Transverse colon (tissue), 4 donors: ENCODE results near the gene NUDT21. TPM values are rescaled to one million over a fixed set of nuclear protein-coding genes. Genes with fewer than 3 reads are reported as not detected.

ENCODE experiments used
- DNase-seq: peaks from one replicate; pipeline ENCODE4 v3.0.0-alpha.2; 2019
- H3K27ac ChIP-seq, 4 donors: fragments of 200-600 bp; sonication (generic); 2 replicates each; pipeline ENCODE4 v1.5.1; 2016 to 2018; ENCODE audit warnings: inconsistent platforms in 4 of 4
- H3K27me3 ChIP-seq: fragments of 200-600 bp; sonication (generic); 2 replicates; pipeline ENCODE4 v1.5.1; 2017; ENCODE audit warnings: inconsistent platforms
- H3K36me3 ChIP-seq, 4 donors: fragments of 200-600 bp; sonication (generic); 2 replicates each; pipeline ENCODE4 v1.5.1; 2017 to 2019; ENCODE audit warnings: inconsistent platforms in 4 of 4
- H3K4me1 ChIP-seq, 4 donors: fragments of 200-600 bp; sonication (generic); 2 replicates each; pipeline ENCODE4 v1.5.1; 2017 to 2020; ENCODE audit warnings: inconsistent platforms in 4 of 4
- H3K4me3 ChIP-seq, 4 donors: fragments of 200-600 bp; sonication (generic); 1 replicate in 1 of 4; 2 replicates in 3 of 4; pipeline versions ENCODE4 v1.5.1 to v1.6.1; 2017 to 2019; ENCODE audit warnings: inconsistent platforms in 4 of 4
- H3K9me3 ChIP-seq, 2 donors: fragments of 200-600 bp; sonication (generic); 2 replicates each; pipeline ENCODE4 v1.5.1; 2017 to 2019; ENCODE audit warnings: inconsistent platforms in 2 of 2
- EP300 ChIP-seq: sonication (generic); formaldehyde crosslinking; IDR thresholded peaks from one replicate; pipeline ENCODE4 v1.6.1; 2017; ENCODE audit warnings: antibody characterized with exemption, low read depth
- POLR2A ChIP-seq: fragments of 450-650 bp; IDR thresholded peaks from one replicate; pipeline ENCODE4 v1.6.1; 2016; ENCODE audit warnings: antibody characterized with exemption, mild to moderate bottlenecking, moderate library complexity
- POLR2AphosphoS5 ChIP-seq, 3 donors: sonication (generic); formaldehyde crosslinking; IDR thresholded peaks; one replicate each; pipeline ENCODE4 v1.6.1; 2016; ENCODE audit warnings: antibody characterized with exemption in 3 of 3
- WGBS, 2 donors: methylation state at CpG; one replicate each; pipeline ENCODE4 v1.1.5; 2018; ENCODE audit warnings: low coverage in 1 of 2; 5-methylcytosine and 5-hydroxymethylcytosine counted together
- in situ Hi-C, 4 donors: fragments of 200-750 bp; cut with MboI; loops; one replicate each; pipeline versions ENCODE4 v1.15.0 to v1.15.1; 2017; ENCODE audit warnings: low sequenced_read_pairs in 3 of 4, low pct_ligation_motif_present in 1 of 4, low pct_unique_long_range_greater_than_20kb in 1 of 4
- intact Hi-C: fragments of 100-400 bp; cut with DNase I; formaldehyde crosslinking; loops from one replicate; pipeline ENCODE4 v1.15.1; 2023; ENCODE audit warnings: low total_unique reads
- total RNA-seq, 4 donors: library from RNA; depleted of rRNA; stranded (reverse); fragments of >200 nt; gene quantifications; one replicate each; pipeline ENCODE4 v1.1.0, GENCODE V29; 2016
- TF ChIP-seq, protein P1 (sequence below), 5 experiments: fragments of 200-600 bp in 3 of 5; fragments of 450-650 bp in 2 of 5; sonication (generic) in 3 of 5; IDR thresholded peaks; 1 replicate in 2 of 5; 2 replicates in 3 of 5; pipeline ENCODE4 v1.5.1; 2016 to 2017; ENCODE audit warnings: antibody characterized with exemption in 5 of 5, inconsistent platforms in 3 of 5, mild to moderate bottlenecking in 2 of 5, moderate library complexity in 1 of 5

The NUDT21 gene
- total RNA-seq, 4 donors from 2014 or later = 7.5 to 41.9 (median 23.0) TPM

DNA sequence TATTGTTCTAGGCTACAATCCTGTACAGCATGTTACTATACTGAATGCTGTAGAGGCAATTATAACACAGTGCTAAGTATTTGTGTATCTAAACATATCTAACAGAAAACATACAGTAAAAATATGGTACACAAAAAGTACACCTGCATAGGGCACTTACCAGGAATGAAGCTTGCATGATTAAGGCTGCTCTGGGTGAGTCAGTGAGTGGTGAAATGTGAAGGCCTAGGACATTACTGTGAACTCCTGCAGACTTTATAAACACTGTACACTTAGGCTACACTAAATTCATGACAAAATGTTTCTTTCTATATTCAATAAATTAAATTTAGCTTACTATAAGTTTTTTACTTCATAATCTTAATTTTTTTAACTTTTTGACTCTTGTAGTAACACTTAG, 62.9 kb downstream of the NUDT21 start:
- in situ Hi-C loops = no loop called here
- no peaks in the 10 kb centered on the region for H3K4me1 ChIP-seq
- H3K27me3 ChIP-seq = no peaks in the 10 kb centered on the region
- no peak overlapping the region for H3K4me3 ChIP-seq
- H3K27ac ChIP-seq = no peak overlapping the region
- no peaks in the 10 kb centered on the region for H3K9me3 ChIP-seq
- peaks cover 0 to 53% (median 20%) of the 10 kb centered on the region in 4 donors for H3K36me3 ChIP-seq
- DNase-seq = no peak
- TF ChIP-seq POLR2AphosphoS5 (IDR thresholded peaks at IDR 0.05) = no peak
- TF ChIP-seq, protein P1, sequence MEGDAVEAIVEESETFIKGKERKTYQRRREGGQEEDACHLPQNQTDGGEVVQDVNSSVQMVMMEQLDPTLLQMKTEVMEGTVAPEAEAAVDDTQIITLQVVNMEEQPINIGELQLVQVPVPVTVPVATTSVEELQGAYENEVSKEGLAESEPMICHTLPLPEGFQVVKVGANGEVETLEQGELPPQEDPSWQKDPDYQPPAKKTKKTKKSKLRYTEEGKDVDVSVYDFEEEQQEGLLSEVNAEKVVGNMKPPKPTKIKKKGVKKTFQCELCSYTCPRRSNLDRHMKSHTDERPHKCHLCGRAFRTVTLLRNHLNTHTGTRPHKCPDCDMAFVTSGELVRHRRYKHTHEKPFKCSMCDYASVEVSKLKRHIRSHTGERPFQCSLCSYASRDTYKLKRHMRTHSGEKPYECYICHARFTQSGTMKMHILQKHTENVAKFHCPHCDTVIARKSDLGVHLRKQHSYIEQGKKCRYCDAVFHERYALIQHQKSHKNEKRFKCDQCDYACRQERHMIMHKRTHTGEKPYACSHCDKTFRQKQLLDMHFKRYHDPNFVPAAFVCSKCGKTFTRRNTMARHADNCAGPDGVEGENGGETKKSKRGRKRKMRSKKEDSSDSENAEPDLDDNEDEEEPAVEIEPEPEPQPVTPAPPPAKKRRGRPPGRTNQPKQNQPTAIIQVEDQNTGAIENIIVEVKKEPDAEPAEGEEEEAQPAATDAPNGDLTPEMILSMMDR (IDR thresholded peaks at IDR 0.05) = no peak
- no peak for TF ChIP-seq EP300
- TF ChIP-seq POLR2A = no peak
- intact Hi-C loops = no loop called here

DNA sequence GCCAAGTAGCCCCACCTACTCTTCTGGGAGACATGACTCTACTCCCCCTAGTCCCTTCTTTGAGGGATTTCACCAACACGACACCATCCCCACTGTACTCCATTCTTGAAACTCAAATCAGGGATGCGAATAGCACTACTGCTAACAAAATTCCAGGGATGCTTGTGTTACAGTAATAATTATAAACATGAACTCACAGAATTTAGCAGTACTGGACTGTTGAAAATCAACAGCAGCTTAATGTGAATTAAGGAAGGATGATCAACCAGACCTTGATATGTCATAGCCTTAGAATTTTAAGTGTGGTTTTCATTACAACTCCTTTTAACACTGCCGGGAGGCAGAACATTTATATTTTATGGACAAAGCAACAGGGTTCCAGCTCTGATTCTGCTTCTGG, 63.7 kb downstream of the NUDT21 start:
- peaks cover 0 to 61% (median 22%) of the 10 kb centered on the region in 4 donors for H3K36me3 ChIP-seq
- no peak for DNase-seq
- WGBS, 2 donors = 87 to 89% methylated on average over 3 of the region's 3 CpGs
- in situ Hi-C loops = no loop called here
- no peak overlapping the region for H3K4me3 ChIP-seq
- H3K27ac ChIP-seq = no peak overlapping the region
- intact Hi-C loops = no loop called here
- no peaks in the 10 kb centered on the region for H3K27me3 ChIP-seq
- no peaks in the 10 kb centered on the region for H3K9me3 ChIP-seq
- TF ChIP-seq POLR2AphosphoS5 (IDR thresholded peaks at IDR 0.05) (no peak), POLR2A (no peak), EP300 (no peak)
- TF ChIP-seq, protein P1 (IDR thresholded peaks at IDR 0.05) = no peak
- H3K4me1 ChIP-seq = no peaks in the 10 kb centered on the region

DNA sequence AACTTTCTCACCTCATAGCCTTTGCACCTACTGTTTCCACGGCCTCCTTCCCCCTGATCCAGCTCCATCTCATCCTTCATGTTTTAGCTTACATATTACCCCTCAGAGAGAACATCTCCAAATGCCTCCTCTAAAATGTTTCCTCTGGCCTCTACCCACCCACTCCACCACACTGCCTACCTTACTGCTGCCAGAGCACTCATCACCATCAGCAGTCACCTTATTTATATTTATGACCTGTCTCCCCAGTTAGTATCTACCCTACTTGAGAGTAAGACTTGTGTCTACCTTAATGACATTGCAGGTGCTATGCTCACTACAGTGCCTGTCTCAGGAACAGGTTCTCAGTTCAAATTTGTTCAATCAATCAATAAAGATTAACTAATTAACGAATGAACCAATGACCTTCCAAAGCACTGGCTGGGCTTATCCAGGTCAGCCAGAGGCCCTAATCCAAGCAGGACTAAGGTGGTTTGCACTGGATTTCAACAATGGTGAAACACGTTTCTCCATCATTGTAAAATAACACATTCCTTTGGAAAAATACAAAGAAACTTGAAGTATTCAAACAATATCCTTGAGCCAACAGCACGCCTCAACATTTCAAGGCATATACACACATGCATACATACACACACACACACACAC, 66.9 kb downstream of the NUDT21 start:
- Histone ChIP-seq H3K4me3 (no peak overlapping the region), H3K4me1 (no peaks in the 10 kb centered on the region), H3K27ac (no peak overlapping the region), H3K9me3 (peaks cover 12 to 16% of the 10 kb centered on the region in 2 donors), H3K36me3 (peaks cover 0 to 83% (median 30%) of the 10 kb centered on the region in 4 donors), H3K27me3 (no peaks in the 10 kb centered on the region)
- 64 to 98% methylated on average over 2 to 4 of the region's 4 CpGs for WGBS, 2 donors
- intact Hi-C loops = no loop called here
- DNase-seq = no peak
- in situ Hi-C loops = no loop called here
- TF ChIP-seq POLR2AphosphoS5 (IDR thresholded peaks at IDR 0.05) (no peak), POLR2A (no peak), EP300 (no peak)
- TF ChIP-seq, protein P1 (IDR thresholded peaks at IDR 0.05) = no peak

DNA sequence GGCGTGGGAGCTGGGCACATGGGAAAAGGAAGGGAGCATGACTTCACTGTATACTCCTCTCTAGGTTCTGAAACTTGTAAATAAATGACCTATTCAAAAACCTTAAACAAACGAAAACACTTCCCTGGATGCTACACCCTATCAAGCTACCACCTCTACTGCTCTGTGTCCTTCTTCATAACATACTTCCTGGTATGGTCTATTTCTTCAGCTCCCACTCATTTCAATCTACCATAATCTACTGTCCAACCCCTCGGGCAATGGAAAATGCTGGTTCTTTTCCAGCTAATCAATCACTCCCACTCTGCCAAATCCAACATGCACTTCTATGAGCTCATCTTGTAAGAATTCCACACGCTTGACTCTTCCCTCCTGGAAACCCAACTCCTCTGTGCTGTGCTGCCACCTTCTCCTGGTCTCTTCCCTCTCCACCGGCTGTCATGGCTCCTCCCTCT, 68.2 kb downstream of the NUDT21 start:
- Histone ChIP-seq H3K27me3 (no peaks in the 10 kb centered on the region), H3K9me3 (peaks cover 12 to 16% of the 10 kb centered on the region in 2 donors), H3K36me3 (peaks cover 0 to 76% (median 26%) of the 10 kb centered on the region in 4 donors), H3K27ac (no peak overlapping the region), H3K4me1 (no peaks in the 10 kb centered on the region), H3K4me3 (no peak overlapping the region)
- in situ Hi-C loops = no loop called here
- WGBS, 2 donors = 86 to 92% methylated on average over 5 of the region's 5 CpGs
- intact Hi-C loops = no loop called here
- DNase-seq = no peak
- TF ChIP-seq POLR2A (no peak), EP300 (no peak), POLR2AphosphoS5 (IDR thresholded peaks at IDR 0.05) (no peak)
- TF ChIP-seq, protein P1 (IDR thresholded peaks at IDR 0.05) = no peak
